ENCODE results near the gene SERINC4.

The SERINC4 gene

GRCh38 chr15:43776718-43777266 is 23.2 kb downstream of the SERINC4 start, which contains the start of gene ELL3:
Gene ELL3, minus strand, starts transcription at chr15:43776966. Its CDS starts 65 bp downstream, at chr15:43776901.
- no peak for TF ChIP-seq CTCF (IDR thresholded peaks at IDR 0.05; ENCODE audit: borderline replicate concordance, control extremely low read depth, extremely low read depth, insufficient read depth, missing control alignments)
- peak; percentile 72 for DNase-seq (ENCODE audit: low spot score)
- in situ Hi-C loops (cut with MboI; ENCODE audit: low sequenced_read_pairs, unreplicated experiment): no loop called here

DNA sequence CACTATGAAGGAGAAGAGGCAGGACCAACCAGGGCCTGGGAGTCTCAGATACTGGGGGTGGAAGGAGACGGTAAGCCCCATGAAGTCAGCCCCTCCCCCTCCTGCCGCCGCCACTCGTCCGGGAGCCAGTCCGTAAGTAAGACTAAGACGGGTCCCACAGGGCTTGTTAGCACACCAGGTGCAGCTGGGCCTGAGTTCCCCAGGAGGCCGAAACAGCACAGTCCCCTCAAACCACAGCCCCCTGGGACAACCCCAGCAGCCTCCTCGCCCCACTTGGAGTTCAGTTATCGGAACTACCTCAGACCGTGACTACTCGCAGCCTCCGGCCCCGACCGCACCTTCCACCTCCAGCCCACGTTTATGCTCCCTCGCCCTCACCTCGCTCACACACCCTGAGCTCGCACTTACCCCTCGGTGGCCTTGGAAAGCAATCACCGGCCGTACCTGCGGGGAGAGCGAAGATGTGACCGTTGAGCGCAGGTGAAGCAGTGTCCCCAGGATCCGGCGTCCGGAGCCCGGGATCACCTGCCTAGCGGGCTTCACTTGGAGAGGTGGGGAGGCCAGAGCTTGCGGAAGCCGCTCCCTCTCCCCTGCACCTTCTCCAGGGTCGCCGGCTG is 23.8 kb downstream of the SERINC4 start:
- peak; percentile 79 for DNase-seq (ENCODE audit: low spot score)
- in situ Hi-C loops (cut with MboI; ENCODE audit: low sequenced_read_pairs, unreplicated experiment): no loop called here
- no peak for TF ChIP-seq CTCF (IDR thresholded peaks at IDR 0.05; ENCODE audit: borderline replicate concordance, control extremely low read depth, extremely low read depth, insufficient read depth, missing control alignments)

GRCh38 chr15:43775411-43775965 is 24.5 kb downstream of the SERINC4 start:
- no peak for DNase-seq (ENCODE audit: low spot score)
- no peak for TF ChIP-seq CTCF (IDR thresholded peaks at IDR 0.05; ENCODE audit: borderline replicate concordance, control extremely low read depth, extremely low read depth, insufficient read depth, missing control alignments)
- in situ Hi-C loops (cut with MboI; ENCODE audit: low sequenced_read_pairs, unreplicated experiment): no loop called here

- DNase-seq (ENCODE audit: low spot score): no peak
- TF ChIP-seq CTCF (IDR thresholded peaks at IDR 0.05; ENCODE audit: borderline replicate concordance, control extremely low read depth, extremely low read depth, insufficient read depth, missing control alignments): no peak
- in situ Hi-C loops (cut with MboI; ENCODE audit: low sequenced_read_pairs, unreplicated experiment): no loop called here
These were observed 26.0 kb downstream of the SERINC4 start for GRCh38 chr15:43774062-43774461.

DNA sequence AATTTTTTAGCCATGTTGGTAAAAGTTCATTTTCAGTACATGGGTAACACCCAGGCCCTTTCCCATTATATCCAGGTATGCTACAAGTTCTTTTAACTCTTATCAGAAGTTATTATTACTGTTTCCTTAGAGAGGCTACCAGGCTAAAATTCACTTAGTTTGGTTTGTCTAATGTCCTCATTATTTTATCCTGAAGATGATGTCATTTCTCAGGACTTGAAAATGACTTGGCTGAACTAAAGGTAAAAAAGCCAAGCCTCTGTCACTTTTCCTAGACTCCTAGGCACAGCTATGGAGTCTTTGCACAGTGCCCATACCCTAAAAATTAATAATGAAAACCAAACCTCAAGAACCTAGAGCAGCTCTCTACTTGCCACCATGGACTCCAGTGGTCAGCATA is 27.4 kb downstream of the SERINC4 start:
- no peak for TF ChIP-seq CTCF (IDR thresholded peaks at IDR 0.05; ENCODE audit: borderline replicate concordance, control extremely low read depth, extremely low read depth, insufficient read depth, missing control alignments)
- no peak for DNase-seq (ENCODE audit: low spot score)
- in situ Hi-C loops (cut with MboI; ENCODE audit: low sequenced_read_pairs, unreplicated experiment): no loop called here

- in situ Hi-C loops (cut with MboI; ENCODE audit: low sequenced_read_pairs, unreplicated experiment): no loop called here
- TF ChIP-seq CTCF (IDR thresholded peaks at IDR 0.05; ENCODE audit: borderline replicate concordance, control extremely low read depth, extremely low read depth, insufficient read depth, missing control alignments): no peak
- no peak for DNase-seq (ENCODE audit: low spot score)
These were observed 28.2 kb downstream of the SERINC4 start for GRCh38 chr15:43771816-43772215.

All from GM13976 (cell line).